A673 (cell line): ENCODE data around the gene IMPG1. TPM values are rescaled to one million over a fixed set of nuclear protein-coding genes. Genes with fewer than 3 reads are reported as not detected.

Experiments
- BruUV-seq: library from RNA; stranded (reverse); fragments of 400-500 nt; replicated peaks from 2 replicates; lab custom pipeline; 2021; lab: Mats Ljungman, UMichigan
- CTCF ChIA-PET: fragments of 300-600 bp; sonication (Branson Sonifier 250); formaldehyde crosslinking; loops from one replicate; lab custom pipeline; 2022; ENCODE audit warnings: antibody characterized with exemption; lab: Charles Lee
- POLR2A ChIA-PET: fragments of 300-600 bp; sonication (Branson Sonifier 250); formaldehyde crosslinking; loops from one replicate; lab custom pipeline; 2022; ENCODE audit warnings: antibody characterized with exemption; ENCODE audit not compliant: low non-redundant PET; lab: Charles Lee
- DNase-seq: peaks from one replicate; pipeline ENCODE4 v3.0.0-alpha.2; 2015; ENCODE audit warnings: low spot score
- H3K27ac ChIP-seq: fragments of 200-600 bp; sonication (generic); 2 replicates; pipeline ENCODE4 v1.5.1; 2016; ENCODE audit warnings: mixed run types, low read depth, mild to moderate bottlenecking, mixed read lengths, antibody characterized with exemption, low read length; ENCODE audit not compliant: poor library complexity, severe bottlenecking
- H3K27me3 ChIP-seq: fragments of 200-600 bp; sonication (generic); replicated peaks from 2 replicates; pipeline ENCODE4 v1.6.1; 2017; ENCODE audit warnings: mixed run types, low read depth, mild to moderate bottlenecking, mixed read lengths, antibody characterized with exemption, low read length; ENCODE audit not compliant: insufficient read depth, poor library complexity
- H3K36me3 ChIP-seq: fragments of 200-600 bp; sonication (generic); 2 replicates; pipeline ENCODE4 v1.6.1; 2016; ENCODE audit warnings: mixed run types, mild to moderate bottlenecking, mixed read lengths, antibody characterized with exemption, low read length; ENCODE audit not compliant: insufficient read depth, poor library complexity, severe bottlenecking
- H3K4me1 ChIP-seq: fragments of 200-600 bp; sonication (generic); 2 replicates; pipeline ENCODE4 v1.6.1; 2017; ENCODE audit warnings: mixed run types, mild to moderate bottlenecking, mixed read lengths, antibody characterized with exemption, low read length; ENCODE audit not compliant: insufficient read depth, poor library complexity, severe bottlenecking
- H3K4me3 ChIP-seq: fragments of 200-600 bp; sonication (generic); 2 replicates; pipeline ENCODE4 v1.5.1; 2016; ENCODE audit warnings: low read depth, mixed run types, mild to moderate bottlenecking, mixed read lengths, low read length; ENCODE audit not compliant: poor library complexity, severe bottlenecking
- H3K9me3 ChIP-seq: fragments of 200-600 bp; sonication (generic); 2 replicates; pipeline ENCODE4 v1.6.1; 2016; ENCODE audit warnings: mixed run types, low read depth, mild to moderate bottlenecking, mixed read lengths, antibody characterized with exemption, low read length; ENCODE audit not compliant: poor library complexity, severe bottlenecking
- EZH2 ChIP-seq: fragments of 200-600 bp; sonication (generic); IDR thresholded peaks from 2 replicates; pipeline ENCODE4 v1.6.1; 2017; ENCODE audit warnings: borderline replicate concordance, low read depth, mild to moderate bottlenecking, mixed read lengths, antibody characterized with exemption, low read length; ENCODE audit not compliant: poor library complexity, severe bottlenecking
- intact Hi-C: fragments of 100-400 bp; cut with micrococcal nuclease; formaldehyde crosslinking; loops from one replicate; pipeline ENCODE4 v1.10.0; 2022; ENCODE audit not compliant: unreplicated experiment
- total RNA-seq: library from RNA; stranded (reverse); gene quantifications from 2 replicates; pipeline ENCODE4 v1.2.3, GENCODE V29; 2021
- TF ChIP-seq, protein P1 (sequence below): fragments of 300-800, 200-600 bp; sonication (generic); conservative IDR thresholded peaks from 2 replicates; pipeline ENCODE4 v1.5.1; 2017; ENCODE audit warnings: low read depth, mild to moderate bottlenecking, antibody characterized with exemption, low read length, moderate library complexity, mixed read lengths

IMPG1 gene
- total RNA-seq, 1 experiment from 2014 or later = not detected

DNA sequence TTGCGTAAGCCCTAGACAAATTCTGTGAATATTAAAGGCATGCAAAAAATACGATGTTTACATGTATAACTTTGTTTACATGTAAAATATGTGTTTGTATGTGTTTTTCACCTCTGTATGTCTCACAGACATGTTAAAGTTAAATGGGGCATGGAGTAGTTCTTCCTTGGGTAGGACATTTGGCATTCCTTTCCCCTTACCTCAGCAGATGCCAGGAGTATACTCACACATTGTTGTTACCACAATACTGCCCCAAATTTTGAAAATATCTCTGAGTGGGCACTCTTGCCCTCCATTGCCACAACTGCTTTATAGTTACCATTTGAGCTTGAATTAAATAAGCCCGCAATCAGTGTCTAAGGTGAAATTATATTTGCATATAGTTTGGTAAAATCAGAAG is 175.9 kb downstream of the IMPG1 start:
- no peak for DNase-seq
- ChIA-PET CTCF (no interaction called here), POLR2A (no interaction called here)
- Histone ChIP-seq H3K36me3 (no peaks in the 10 kb centered on the region), H3K27ac (no peak overlapping the region), H3K27me3 (no peaks in the 10 kb centered on the region), H3K9me3 (no peaks in the 10 kb centered on the region), H3K4me3 (no peak overlapping the region), H3K4me1 (no peaks in the 10 kb centered on the region)
- intact Hi-C loops = no loop called here
- no TSS peak for BruUV-seq
- TF ChIP-seq, protein P1, sequence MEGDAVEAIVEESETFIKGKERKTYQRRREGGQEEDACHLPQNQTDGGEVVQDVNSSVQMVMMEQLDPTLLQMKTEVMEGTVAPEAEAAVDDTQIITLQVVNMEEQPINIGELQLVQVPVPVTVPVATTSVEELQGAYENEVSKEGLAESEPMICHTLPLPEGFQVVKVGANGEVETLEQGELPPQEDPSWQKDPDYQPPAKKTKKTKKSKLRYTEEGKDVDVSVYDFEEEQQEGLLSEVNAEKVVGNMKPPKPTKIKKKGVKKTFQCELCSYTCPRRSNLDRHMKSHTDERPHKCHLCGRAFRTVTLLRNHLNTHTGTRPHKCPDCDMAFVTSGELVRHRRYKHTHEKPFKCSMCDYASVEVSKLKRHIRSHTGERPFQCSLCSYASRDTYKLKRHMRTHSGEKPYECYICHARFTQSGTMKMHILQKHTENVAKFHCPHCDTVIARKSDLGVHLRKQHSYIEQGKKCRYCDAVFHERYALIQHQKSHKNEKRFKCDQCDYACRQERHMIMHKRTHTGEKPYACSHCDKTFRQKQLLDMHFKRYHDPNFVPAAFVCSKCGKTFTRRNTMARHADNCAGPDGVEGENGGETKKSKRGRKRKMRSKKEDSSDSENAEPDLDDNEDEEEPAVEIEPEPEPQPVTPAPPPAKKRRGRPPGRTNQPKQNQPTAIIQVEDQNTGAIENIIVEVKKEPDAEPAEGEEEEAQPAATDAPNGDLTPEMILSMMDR = no peak
- no peak for TF ChIP-seq EZH2

DNA sequence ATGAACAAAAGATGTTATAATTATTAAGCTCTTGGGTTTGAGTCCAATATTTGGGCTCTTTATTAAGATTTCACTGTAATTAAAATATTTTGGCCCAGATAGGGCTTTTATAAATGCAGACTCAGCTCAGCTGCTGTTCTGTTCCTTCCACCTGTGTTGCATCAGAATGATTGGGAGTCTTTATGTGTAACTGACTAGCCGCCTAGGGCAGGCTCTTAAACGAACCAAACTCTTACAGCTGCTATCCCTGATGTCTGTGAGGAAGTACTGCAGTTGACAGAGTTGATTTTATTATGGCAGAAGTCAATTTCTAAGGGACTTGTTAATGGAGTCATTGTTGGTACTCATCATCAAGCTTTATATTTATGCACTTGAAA is 178.7 kb downstream of the IMPG1 start:
- no peak overlapping the region for H3K27ac ChIP-seq
- ChIA-PET POLR2A (no interaction called here), CTCF (interaction anchor here (0.8 to 1.0 kb wide), 2 partner anchors 15 to 38 kb away, joined by 3 to 4 read pairs; no protein-coding TSS in a partner anchor)
- intact Hi-C loops = no loop called here
- TF ChIP-seq, protein P1 = no peak
- TF ChIP-seq EZH2 = no peak
- BruUV-seq = no TSS peak
- no peak overlapping the region for H3K4me3 ChIP-seq
- no peaks in the 10 kb centered on the region for H3K36me3 ChIP-seq
- no peaks in the 10 kb centered on the region for H3K27me3 ChIP-seq
- H3K4me1 ChIP-seq = no peaks in the 10 kb centered on the region
- no peak for DNase-seq
- no peaks in the 10 kb centered on the region for H3K9me3 ChIP-seq

- no peaks in the 10 kb centered on the region for H3K27me3 ChIP-seq
- intact Hi-C loops = no loop called here
- POLR2A ChIA-PET = no interaction called here
- TF ChIP-seq EZH2 = no peak
- TF ChIP-seq, protein P1 = peak; percentile 78
- no peaks in the 10 kb centered on the region for H3K36me3 ChIP-seq
- no TSS peak for BruUV-seq
- CTCF ChIA-PET = interaction anchor here (0.5 to 1.0 kb wide), 4 partner anchors 16 to 1571 kb away, joined by 3 to 4 read pairs (median 3); no protein-coding TSS in a partner anchor
- no peaks in the 10 kb centered on the region for H3K4me1 ChIP-seq
- no peak overlapping the region for H3K4me3 ChIP-seq
- H3K9me3 ChIP-seq = no peaks in the 10 kb centered on the region
- DNase-seq = peak; percentile 85
- no peak overlapping the region for H3K27ac ChIP-seq
Measured at GRCh38 chr6:75893058-75893775, 179.2 kb downstream of the IMPG1 start.
